ENCODE measurements around the gene OR1I1.
"Not testable (repeated sequence)": the region's sequence is repeated elsewhere in the genome, so short reads cannot be mapped to it uniquely, and the experiment has no call there.

OR1I1 gene

GRCh38 chr19:15080002-15080401 lies 2.0 kb upstream of the OR1I1 start:
- not testable (repeated sequence) for H3K27ac Mint-ChIP-seq; H3K4me1 Mint-ChIP-seq; DNase-seq (ENCODE audit: low spot score in 2 of 2); H3K4me3 Mint-ChIP-seq; H3K9me3 Mint-ChIP-seq; H3K36me3 Mint-ChIP-seq; ATAC-seq

GRCh38 chr19:15087182-15087581 lies 5.2 kb downstream of the OR1I1 start:
- DNase-seq (ENCODE audit: low spot score in 2 of 2) (no peak), ATAC-seq (no peak)
- no peaks in the 10 kb centered on the region for H3K9me3 Mint-ChIP-seq
- peak overlapping the region; percentile 10 for H3K27ac Mint-ChIP-seq
- no peak overlapping the region for H3K4me3 Mint-ChIP-seq
- no peaks in the 10 kb centered on the region for H3K4me1 Mint-ChIP-seq
- no peaks in the 10 kb centered on the region for H3K36me3 Mint-ChIP-seq

- peak; percentile 37 for ATAC-seq
- Mint-ChIP-seq H3K4me3 (no peak overlapping the region), H3K9me3 (no peaks in the 10 kb centered on the region), H3K36me3 (no peaks in the 10 kb centered on the region), H3K27ac (no peak overlapping the region), H3K4me1 (no peaks in the 10 kb centered on the region)
- DNase-seq (ENCODE audit: low spot score in 2 of 2) = peak; percentile 23 to 65
Measured at GRCh38 chr19:15091918-15092753, 10.1 kb downstream of the OR1I1 start.

GRCh38 chr19:15093001-15093400 lies 11.0 kb downstream of the OR1I1 start:
- no peaks in the 10 kb centered on the region for H3K36me3 Mint-ChIP-seq
- no peak overlapping the region for H3K4me3 Mint-ChIP-seq
- no peak overlapping the region for H3K27ac Mint-ChIP-seq
- H3K4me1 Mint-ChIP-seq = no peaks in the 10 kb centered on the region
- DNase-seq (ENCODE audit: low spot score in 2 of 2) = no peak
- ATAC-seq = no peak
- H3K9me3 Mint-ChIP-seq = no peaks in the 10 kb centered on the region

DNA sequence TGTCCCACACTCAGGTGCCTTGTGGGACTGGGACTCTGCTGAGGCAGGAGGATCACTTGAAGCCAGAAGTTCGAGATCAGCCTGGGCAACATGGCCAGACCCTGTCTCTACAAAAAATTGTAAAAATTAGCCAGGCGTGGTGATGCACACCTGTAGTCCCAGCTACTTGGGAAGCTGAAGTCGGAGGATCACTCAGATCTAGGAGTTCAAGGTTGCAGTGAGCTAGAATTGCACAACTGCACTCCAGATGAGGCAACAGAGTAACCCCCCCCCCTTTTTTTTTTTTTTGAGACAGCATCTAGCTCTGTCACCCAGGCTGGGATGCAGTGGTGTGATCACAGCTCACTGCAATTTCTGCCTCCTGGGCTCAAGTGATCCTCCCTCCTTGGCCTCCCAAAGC lies 14.2 kb downstream of the OR1I1 start:
- DNase-seq (ENCODE audit: low spot score in 2 of 2) = no peak
- no peaks in the 10 kb centered on the region for H3K36me3 Mint-ChIP-seq
- H3K9me3 Mint-ChIP-seq = no peaks in the 10 kb centered on the region
- no peak overlapping the region for H3K4me3 Mint-ChIP-seq
- no peaks in the 10 kb centered on the region for H3K4me1 Mint-ChIP-seq
- no peak overlapping the region for H3K27ac Mint-ChIP-seq
- ATAC-seq = no peak

GRCh38 chr19:15097980-15098379 lies 16.0 kb downstream of the OR1I1 start:
- H3K36me3 Mint-ChIP-seq; DNase-seq (ENCODE audit: low spot score in 2 of 2); ATAC-seq; H3K4me1 Mint-ChIP-seq; H3K4me3 Mint-ChIP-seq; H3K27ac Mint-ChIP-seq; H3K9me3 Mint-ChIP-seq: not testable (repeated sequence)

DNA sequence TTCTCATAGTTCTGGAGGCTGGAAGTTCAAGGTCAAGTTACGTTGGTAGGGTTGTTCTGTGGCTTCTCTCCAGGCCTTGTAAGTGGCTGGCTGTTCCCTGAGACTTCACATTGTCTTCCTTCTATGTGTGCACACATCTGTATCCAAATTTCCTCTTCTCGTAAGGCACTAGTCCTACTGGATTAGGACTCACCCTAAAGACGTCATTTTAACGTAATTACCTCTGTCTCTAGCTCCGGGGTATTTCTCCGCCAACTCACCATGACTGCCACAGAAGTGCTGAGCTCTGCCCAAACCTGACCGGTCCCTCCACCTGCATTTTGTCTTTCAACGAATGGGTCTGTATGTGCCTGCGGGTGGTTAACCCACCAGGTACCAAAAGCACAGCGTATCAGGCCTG lies 16.4 kb downstream of the OR1I1 start:
- DNase-seq (ENCODE audit: low spot score in 2 of 2) = no peak
- no peaks in the 10 kb centered on the region for H3K4me1 Mint-ChIP-seq
- H3K36me3 Mint-ChIP-seq = no peaks in the 10 kb centered on the region
- H3K27ac Mint-ChIP-seq = no peak overlapping the region
- ATAC-seq = no peak
- peaks cover 2% of the 10 kb centered on the region for H3K9me3 Mint-ChIP-seq
- no peak overlapping the region for H3K4me3 Mint-ChIP-seq

- ATAC-seq (no peak), DNase-seq (ENCODE audit: low spot score in 2 of 2) (no peak)
- Mint-ChIP-seq H3K4me3 (no peak overlapping the region), H3K9me3 (peaks cover 5% of the 10 kb centered on the region), H3K36me3 (no peaks in the 10 kb centered on the region), H3K4me1 (no peaks in the 10 kb centered on the region), H3K27ac (no peak overlapping the region)
Measured at GRCh38 chr19:15099017-15099582, 17.1 kb downstream of the OR1I1 start.

DNA sequence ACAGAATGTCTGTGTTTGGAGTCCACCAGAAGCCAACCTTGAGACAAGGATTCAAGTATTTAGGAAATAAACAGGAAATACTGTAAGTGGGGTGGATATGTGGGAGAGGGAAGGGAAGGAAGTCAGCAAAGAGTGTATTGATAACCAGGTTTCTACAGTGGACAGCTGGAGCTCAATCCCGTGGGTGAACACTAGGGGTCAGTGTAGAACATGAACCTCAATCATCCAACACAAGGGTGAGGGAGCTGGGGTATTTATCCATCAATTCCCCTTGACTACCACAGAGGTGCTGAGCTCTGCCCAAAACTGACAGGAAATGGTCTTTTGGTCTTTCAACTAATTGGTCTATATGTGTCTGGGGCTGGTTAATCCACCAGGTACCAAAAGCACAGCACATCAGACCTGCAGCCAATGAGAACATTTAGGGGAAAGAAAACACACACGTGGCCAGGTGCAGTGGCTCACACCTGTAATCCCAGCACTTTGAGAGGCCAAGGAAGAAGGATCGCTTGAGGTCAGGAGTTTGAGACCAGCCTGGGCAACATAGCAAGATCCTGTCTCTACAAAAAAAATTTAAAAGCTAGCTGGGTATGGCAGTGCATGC lies 19.6 kb downstream of the OR1I1 start:
- Mint-ChIP-seq H3K27ac (no peak overlapping the region), H3K36me3 (no peaks in the 10 kb centered on the region), H3K4me1 (peaks cover 2% of the 10 kb centered on the region), H3K4me3 (no peak overlapping the region), H3K9me3 (peaks cover 10% of the 10 kb centered on the region)
- DNase-seq (ENCODE audit: low spot score in 2 of 2) (peak; percentile 54 to 70), ATAC-seq (peak; percentile 66)

GRCh38 chr19:15104003-15104402 lies 22.0 kb downstream of the OR1I1 start:
- ATAC-seq = no peak

GRCh38 chr19:15104411-15104810 lies 22.4 kb downstream of the OR1I1 start:
- Mint-ChIP-seq H3K4me3 (no peak overlapping the region), H3K9me3 (peaks cover 10% of the 10 kb centered on the region), H3K27ac (no peak overlapping the region), H3K36me3 (no peaks in the 10 kb centered on the region), H3K4me1 (peaks cover 17% of the 10 kb centered on the region)
- no peak for DNase-seq (ENCODE audit: low spot score in 2 of 2)
- no peak for ATAC-seq

More at GRCh38 chr19:15104003-15104402, 22.0 kb downstream of the OR1I1 start:
- Mint-ChIP-seq H3K9me3 (peaks cover 10% of the 10 kb centered on the region), H3K4me3 (no peak overlapping the region), H3K36me3 (no peaks in the 10 kb centered on the region), H3K27ac (no peak overlapping the region), H3K4me1 (peaks cover 17% of the 10 kb centered on the region)
- DNase-seq (ENCODE audit: low spot score in 2 of 2) = no peak

GRCh38 chr19:15105044-15105443 lies 23.0 kb downstream of the OR1I1 start:
- H3K27ac Mint-ChIP-seq = no peak overlapping the region
- peaks cover 10% of the 10 kb centered on the region for H3K9me3 Mint-ChIP-seq
- ATAC-seq (no peak), DNase-seq (ENCODE audit: low spot score in 2 of 2) (no peak)
- peaks cover 17% of the 10 kb centered on the region for H3K4me1 Mint-ChIP-seq
- H3K4me3 Mint-ChIP-seq = no peak overlapping the region
- no peaks in the 10 kb centered on the region for H3K36me3 Mint-ChIP-seq

GRCh38 chr19:15107061-15108010 lies 25.3 kb downstream of the OR1I1 start, which contains the start of gene SYDE1:
Gene SYDE1 (plus strand): TSS chr19:15107401. CDS start chr19:15107434, 33 bp downstream.
- DNase-seq (ENCODE audit: low spot score in 2 of 2) = no peak

DNA sequence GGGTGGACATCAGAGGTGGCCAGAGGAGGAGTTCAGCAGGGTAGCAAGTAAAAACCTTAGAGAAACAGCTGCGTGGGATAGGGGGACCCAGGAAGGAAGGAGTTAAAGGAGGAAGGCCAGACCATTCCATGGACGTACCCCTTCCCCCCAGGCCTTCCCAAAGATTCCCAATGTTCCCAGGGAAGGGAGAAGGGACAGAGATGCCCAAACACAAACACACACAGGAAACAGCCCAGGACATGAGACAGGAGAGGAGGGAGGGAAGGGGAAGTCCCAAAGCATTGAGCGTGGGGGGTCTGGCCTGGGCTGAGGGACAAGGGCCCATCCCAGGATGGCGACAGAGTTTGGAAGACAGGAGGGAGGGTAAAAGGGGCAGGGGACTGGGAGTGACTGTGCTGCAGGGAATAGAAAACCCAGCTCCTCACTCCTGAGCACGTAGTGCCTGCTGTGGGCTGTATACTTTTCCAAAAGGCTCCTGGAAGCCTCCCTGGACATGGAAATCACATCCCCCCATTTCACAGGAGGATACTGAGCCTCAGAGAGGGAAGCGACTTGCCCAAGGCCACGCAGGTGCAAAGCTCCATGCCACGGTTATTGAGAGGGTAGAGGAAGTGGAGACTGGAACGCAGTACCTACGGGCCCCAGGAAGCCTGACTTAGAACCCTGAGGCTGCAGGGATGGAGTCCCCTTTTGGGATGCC lies 26.3 kb downstream of the OR1I1 start:
- peaks cover 10% of the 10 kb centered on the region for H3K9me3 Mint-ChIP-seq
- no peaks in the 10 kb centered on the region for H3K36me3 Mint-ChIP-seq
- H3K4me1 Mint-ChIP-seq = peaks cover 17% of the 10 kb centered on the region
- DNase-seq (ENCODE audit: low spot score in 2 of 2) (no peak), ATAC-seq (no peak)
- H3K4me3 Mint-ChIP-seq = peak overlapping the region; percentile 36
- peak overlapping the region; percentile 12 for H3K27ac Mint-ChIP-seq

More at GRCh38 chr19:15107061-15108010, 25.3 kb downstream of the OR1I1 start, which contains the start of gene SYDE1:
- peak; percentile 63 for ATAC-seq
- Mint-ChIP-seq H3K4me3 (peak within 1 kb of the TSS; percentile 36), H3K27ac (peak within 1 kb of the TSS; percentile 12), H3K4me1 (peaks cover 17% of the 10 kb centered on the region), H3K36me3 (no peaks in the 10 kb centered on the region), H3K9me3 (peaks cover 10% of the 10 kb centered on the region)
